C4-2B (cell line): ENCODE data around the gene RGN.

Source experiments
- CTCF ChIP-seq: fragments of 450-650 bp; conservative IDR thresholded peaks from 2 replicates; pipeline ENCODE4 v1.5.1; 2017; ENCODE audit warnings: mild to moderate bottlenecking
- ZFX ChIP-seq: fragments of 450-650 bp; IDR thresholded peaks from 2 replicates; pipeline ENCODE4 v1.6.1; 2017

DNA sequence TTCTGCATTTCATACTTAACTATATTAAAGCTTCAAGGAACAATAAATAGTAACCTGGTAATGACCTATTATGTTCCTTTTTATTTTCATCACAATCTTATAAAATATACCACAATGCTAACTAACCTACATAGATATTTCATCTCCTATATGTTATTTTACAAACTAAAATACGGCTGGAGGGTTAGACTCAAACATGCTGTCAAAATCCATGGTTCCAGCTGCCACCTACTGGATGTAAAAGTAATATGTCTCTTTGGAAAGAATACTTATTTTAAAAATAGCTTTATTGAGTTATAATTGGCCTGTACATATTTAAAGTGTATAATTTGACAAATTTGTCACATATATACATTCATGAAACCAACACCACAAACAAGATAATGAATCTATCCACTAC is 15.0 kb downstream of the RGN start:
- TF ChIP-seq CTCF (peak; percentile 60), ZFX (no peak)
